ENCODE measurements around the gene FBXO10.

FBXO10 gene, protein sequence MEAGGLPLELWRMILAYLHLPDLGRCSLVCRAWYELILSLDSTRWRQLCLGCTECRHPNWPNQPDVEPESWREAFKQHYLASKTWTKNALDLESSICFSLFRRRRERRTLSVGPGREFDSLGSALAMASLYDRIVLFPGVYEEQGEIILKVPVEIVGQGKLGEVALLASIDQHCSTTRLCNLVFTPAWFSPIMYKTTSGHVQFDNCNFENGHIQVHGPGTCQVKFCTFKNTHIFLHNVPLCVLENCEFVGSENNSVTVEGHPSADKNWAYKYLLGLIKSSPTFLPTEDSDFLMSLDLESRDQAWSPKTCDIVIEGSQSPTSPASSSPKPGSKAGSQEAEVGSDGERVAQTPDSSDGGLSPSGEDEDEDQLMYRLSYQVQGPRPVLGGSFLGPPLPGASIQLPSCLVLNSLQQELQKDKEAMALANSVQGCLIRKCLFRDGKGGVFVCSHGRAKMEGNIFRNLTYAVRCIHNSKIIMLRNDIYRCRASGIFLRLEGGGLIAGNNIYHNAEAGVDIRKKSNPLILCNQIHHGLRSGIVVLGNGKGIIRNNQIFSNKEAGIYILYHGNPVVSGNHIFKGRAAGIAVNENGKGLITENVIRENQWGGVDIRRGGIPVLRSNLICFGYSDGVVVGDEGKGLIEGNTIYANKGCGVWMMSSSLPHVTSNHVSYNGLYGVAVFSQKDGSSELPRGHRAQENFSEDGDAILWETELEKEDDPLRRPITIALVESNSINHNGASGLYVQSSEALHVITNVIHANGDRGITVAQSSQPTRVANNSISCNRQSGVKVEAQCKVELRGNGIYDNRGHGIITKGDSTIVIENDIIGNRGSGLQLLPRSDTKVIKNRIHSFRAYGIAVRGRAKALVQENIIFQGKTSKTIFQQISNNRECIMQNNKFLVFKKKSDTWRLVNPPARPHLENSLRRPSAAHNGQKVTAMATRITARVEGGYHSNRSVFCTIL

DNA sequence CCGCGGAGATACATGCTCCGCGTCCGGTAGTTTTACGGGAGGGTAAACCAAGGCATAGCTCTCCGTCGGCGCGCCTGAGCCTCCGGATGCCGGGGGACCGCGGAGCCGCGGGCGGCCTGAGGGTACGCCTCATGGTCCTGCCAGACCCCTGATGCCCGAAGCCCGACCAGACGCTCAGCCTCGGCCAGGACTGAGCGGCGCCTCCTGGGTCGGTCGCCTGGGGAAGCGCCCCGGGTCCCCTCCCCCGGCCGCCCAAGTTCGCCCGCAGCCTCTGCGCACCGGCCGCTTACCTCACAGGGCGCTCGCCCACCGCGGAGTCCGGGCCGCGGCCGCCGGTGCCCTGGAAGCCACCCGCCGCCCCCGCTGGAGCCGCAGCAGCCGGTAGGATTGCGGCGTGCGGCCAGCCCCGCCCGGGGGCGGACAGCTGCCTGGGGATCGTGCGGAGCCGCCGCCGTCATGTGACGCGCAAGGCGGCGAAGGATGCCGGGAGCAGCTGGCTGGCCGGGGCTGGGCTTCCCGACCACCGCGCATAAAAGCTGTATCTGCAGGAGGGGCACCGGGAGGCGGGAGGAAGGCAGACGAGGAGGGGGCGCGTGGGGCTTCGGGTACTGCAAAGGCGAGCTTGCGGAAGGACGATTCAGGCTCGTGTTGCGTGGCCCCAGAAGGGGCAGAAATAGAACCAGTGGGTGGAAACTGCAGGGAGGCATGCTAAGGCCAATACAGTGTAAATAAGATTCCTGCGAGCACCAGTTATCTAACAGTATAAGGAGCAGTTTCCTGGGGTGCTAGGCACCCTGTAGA is at the start of gene FBXO10:
TSS of gene FBXO10 (minus strand) at position 460 of the 801 bp plus-strand sequence. CDS start 34,612 bp downstream, outside the sequence.
- peak; percentile 56 for ATAC-seq (replicated peaks; ENCODE audit: extremely low read depth, poor library complexity, severe bottlenecking)
- no peak for DNase-seq (ENCODE audit: low spot score in 2 of 2)
- Mint-ChIP-seq H3K27ac (ENCODE audit: low read depth) (peak within 1 kb of the TSS; percentile 29), H3K4me3 (peak within 1 kb of the TSS; percentile 78), H3K36me3 (ENCODE audit: insufficient read depth) (peaks cover 7% of the 10 kb centered on the region), H3K27me3 (no peaks in the 10 kb centered on the region), H3K9me3 (no peaks in the 10 kb centered on the region), H3K4me1 (peaks cover 18% of the 10 kb centered on the region)

DNA sequence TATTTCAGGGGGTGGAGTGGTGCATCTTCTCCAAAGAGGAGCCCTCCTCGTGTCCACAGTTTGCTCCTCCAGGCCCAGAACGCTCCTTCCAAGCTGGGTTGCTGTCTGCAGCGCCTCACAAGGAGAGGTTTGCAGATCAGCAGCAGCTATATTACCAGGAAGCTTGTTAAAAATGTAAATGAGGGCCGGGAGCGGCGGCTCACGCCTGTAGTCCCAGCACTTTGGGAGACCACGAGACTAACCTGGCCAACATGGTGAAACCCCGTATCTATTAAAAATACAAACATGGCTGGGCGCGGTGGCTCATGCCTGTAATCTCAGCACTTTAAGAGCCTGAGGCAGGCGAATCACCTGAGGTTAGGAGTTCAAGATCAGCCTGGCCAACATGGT is 49.6 kb upstream of the FBXO10 start:
- Mint-ChIP-seq H3K27ac (ENCODE audit: low read depth) (no peak overlapping the region), H3K9me3 (no peaks in the 10 kb centered on the region), H3K27me3 (no peaks in the 10 kb centered on the region), H3K4me1 (no peaks in the 10 kb centered on the region), H3K36me3 (ENCODE audit: insufficient read depth) (no peaks in the 10 kb centered on the region), H3K4me3 (no peak overlapping the region)
- ATAC-seq (replicated peaks; ENCODE audit: extremely low read depth, poor library complexity, severe bottlenecking), result no peak
- no peak for DNase-seq (ENCODE audit: low spot score in 2 of 2)

DNA sequence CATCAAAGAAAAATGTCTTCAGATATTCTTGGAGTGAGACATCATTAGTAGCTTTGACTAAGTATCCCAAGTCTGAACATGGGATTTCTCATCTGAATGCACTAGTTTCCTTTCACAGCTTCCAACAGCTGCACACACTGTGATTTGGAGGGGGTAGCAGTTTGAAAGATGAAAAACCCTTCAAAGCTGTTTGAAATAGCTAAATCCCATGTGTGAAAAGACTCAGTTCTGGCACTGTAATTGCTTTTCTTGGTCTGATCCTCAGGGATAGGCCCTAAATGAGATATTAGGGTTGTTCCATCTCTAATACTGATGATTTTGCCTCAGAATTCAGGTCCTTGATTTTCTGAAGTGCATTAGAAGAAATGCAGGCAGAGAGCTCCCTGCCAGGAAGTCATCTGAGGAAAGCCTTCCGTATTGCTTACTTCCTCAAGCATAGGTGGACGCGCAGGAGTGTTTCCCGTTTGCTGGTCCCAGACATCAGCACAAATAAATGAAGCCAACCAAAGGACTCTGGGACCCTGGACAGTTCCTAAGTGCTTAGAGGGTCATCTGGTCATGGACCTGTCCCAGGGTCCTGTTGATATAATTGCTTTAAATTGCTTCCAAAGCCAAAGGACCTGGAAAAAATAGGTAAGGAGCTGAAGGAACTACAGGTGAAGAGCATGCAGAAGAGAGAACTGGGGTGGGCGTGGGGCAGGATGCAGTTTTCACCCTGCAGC is 49.0 kb upstream of the FBXO10 start:
- H3K9me3 Mint-ChIP-seq, result no peaks in the 10 kb centered on the region
- ATAC-seq (replicated peaks; ENCODE audit: extremely low read depth, poor library complexity, severe bottlenecking), result no peak
- no peak overlapping the region for H3K27ac Mint-ChIP-seq (ENCODE audit: low read depth)
- no peaks in the 10 kb centered on the region for H3K36me3 Mint-ChIP-seq (ENCODE audit: insufficient read depth)
- H3K4me1 Mint-ChIP-seq, result no peaks in the 10 kb centered on the region
- H3K4me3 Mint-ChIP-seq, result no peak overlapping the region
- no peak for DNase-seq (ENCODE audit: low spot score in 2 of 2)
- no peaks in the 10 kb centered on the region for H3K27me3 Mint-ChIP-seq

DNA sequence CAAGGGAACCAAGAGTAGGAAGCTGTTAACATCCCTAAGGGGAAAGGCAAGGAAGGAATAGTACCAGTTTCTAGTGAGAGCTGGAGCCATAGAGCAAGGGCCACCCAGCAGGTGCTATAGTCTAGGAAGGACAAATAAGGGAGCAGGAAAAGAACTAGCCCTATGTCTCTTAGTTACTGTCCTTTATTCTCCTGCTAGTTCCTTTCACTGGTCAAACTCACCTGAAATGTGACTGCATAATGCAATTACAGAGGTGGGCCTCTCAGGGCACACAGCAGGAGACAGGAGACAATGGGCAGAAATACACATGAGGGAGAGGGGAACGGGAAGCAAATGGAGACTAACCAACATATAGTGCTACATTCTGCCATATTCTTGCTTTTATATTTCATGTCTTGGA is 47.9 kb upstream of the FBXO10 start:
- Mint-ChIP-seq H3K36me3 (ENCODE audit: insufficient read depth) (no peaks in the 10 kb centered on the region), H3K27ac (ENCODE audit: low read depth) (no peak overlapping the region), H3K27me3 (no peaks in the 10 kb centered on the region), H3K4me1 (no peaks in the 10 kb centered on the region), H3K9me3 (no peaks in the 10 kb centered on the region), H3K4me3 (no peak overlapping the region)
- no peak for ATAC-seq (replicated peaks; ENCODE audit: extremely low read depth, poor library complexity, severe bottlenecking)
- no peak for DNase-seq (ENCODE audit: low spot score in 2 of 2)

DNA sequence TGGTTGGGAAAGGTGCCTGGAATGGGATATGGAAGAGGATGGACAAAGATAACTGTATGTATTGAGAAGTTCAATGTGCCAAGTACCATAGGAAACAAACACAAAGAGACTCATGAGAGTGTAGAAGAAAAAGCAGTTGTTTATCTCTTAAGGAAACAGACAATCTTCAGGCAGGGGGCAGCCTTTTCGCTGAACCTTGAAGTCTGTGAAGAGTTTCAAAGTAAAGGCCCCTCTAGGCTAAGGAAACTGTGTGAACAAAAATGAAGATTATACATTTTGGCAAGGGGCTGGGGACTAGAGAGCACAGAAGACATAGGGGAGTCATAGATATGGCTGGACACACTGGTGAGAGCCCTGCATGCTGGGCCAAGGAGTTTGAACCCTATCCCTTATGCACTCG is 47.1 kb upstream of the FBXO10 start:
- DNase-seq (ENCODE audit: low spot score in 2 of 2), result no peak
- no peaks in the 10 kb centered on the region for H3K27me3 Mint-ChIP-seq
- H3K4me3 Mint-ChIP-seq, result no peak overlapping the region
- H3K9me3 Mint-ChIP-seq, result no peaks in the 10 kb centered on the region
- H3K27ac Mint-ChIP-seq (ENCODE audit: low read depth), result no peak overlapping the region
- no peaks in the 10 kb centered on the region for H3K4me1 Mint-ChIP-seq
- ATAC-seq (replicated peaks; ENCODE audit: extremely low read depth, poor library complexity, severe bottlenecking), result no peak
- H3K36me3 Mint-ChIP-seq (ENCODE audit: insufficient read depth), result no peaks in the 10 kb centered on the region

DNA sequence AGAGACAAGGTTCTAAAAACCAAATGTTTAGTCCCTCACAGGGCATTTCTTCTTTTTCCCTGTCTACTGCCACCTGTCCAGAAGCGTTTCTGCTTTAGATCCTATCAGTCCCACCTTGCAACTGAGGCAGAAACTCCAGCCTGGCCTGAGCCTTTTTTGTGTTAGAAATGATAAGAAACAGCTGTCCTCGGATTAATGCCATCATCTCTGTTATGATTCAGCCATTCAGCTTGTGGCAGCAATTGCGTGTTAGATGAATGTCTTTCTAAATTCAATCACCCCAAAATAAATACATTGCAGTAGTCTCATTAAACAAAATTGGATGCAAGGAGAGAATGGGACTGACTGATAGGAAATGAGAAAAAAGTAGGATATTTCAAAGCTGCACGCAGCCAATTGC is 46.3 kb upstream of the FBXO10 start:
- ATAC-seq (replicated peaks; ENCODE audit: extremely low read depth, poor library complexity, severe bottlenecking) (no peak), DNase-seq (ENCODE audit: low spot score in 2 of 2) (no peak)
- Mint-ChIP-seq H3K36me3 (ENCODE audit: insufficient read depth) (no peaks in the 10 kb centered on the region), H3K4me3 (no peak overlapping the region), H3K4me1 (no peaks in the 10 kb centered on the region), H3K9me3 (no peaks in the 10 kb centered on the region), H3K27ac (ENCODE audit: low read depth) (no peak overlapping the region), H3K27me3 (no peaks in the 10 kb centered on the region)

DNA sequence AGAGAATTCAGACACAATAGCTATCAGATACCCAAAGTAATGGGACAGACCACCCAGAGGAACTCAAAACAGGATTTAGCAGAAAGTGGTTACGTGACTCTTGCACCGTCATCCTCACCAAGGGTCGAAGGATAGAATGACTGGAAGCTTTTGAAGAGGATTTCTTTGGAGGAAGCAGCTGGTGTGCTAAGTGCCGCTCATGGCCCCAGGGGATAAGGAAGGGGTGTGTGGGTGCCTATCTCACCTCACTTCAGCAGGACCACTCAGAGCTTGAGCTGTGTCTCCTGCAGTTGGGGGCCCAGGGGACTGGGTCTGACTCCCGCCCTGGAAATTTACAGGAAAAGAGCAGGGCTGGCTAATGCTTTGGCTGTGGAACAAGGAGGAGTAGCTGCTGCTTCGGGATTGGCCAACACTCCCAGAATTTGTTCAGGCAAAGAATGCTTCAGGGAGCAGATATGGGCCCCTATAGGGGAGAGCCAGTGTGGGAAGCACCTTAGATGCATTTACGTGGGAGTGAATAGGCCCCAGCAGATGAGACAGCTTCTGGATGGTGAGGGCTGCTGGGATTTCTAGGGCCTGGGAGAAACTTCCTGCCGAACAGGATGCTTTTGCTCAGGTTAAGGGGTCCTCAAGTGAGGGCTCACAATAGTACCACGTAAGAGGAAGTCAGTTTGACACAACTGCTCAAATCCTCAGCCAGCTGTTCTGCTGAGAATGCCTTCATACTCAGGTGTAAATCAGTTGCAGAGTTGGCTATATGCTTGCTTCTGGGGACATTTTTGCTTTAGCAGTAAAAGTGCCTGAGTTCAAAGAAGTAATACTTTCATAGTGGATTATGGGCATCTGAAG is 45.3 kb upstream of the FBXO10 start:
- Mint-ChIP-seq H3K27ac (ENCODE audit: low read depth) (no peak overlapping the region), H3K4me1 (no peaks in the 10 kb centered on the region), H3K9me3 (no peaks in the 10 kb centered on the region), H3K27me3 (no peaks in the 10 kb centered on the region), H3K36me3 (ENCODE audit: insufficient read depth) (no peaks in the 10 kb centered on the region), H3K4me3 (no peak overlapping the region)
- DNase-seq (ENCODE audit: low spot score in 2 of 2) (no peak), ATAC-seq (replicated peaks; ENCODE audit: extremely low read depth, poor library complexity, severe bottlenecking) (no peak)

DNA sequence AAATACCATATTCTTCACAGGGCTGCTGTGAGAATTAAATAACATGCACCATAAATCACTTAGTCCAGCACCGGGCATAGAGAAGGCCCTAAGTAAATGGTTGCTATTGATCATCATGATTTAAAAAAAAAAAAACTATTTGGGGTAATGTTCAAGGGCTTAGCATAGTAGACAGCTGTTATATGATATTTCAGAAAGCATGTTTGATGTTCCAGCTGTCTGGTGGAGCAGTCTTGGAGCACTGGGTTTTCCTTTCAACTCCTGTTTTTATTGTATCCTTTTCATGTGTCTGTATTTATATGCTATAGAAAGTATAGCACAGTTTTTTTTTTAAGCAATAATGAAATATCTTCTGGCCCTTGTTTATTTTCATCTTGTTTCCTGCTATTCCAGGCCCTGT is 44.2 kb upstream of the FBXO10 start:
- no peak overlapping the region for H3K27ac Mint-ChIP-seq (ENCODE audit: low read depth)
- no peaks in the 10 kb centered on the region for H3K36me3 Mint-ChIP-seq (ENCODE audit: insufficient read depth)
- H3K27me3 Mint-ChIP-seq, result no peaks in the 10 kb centered on the region
- H3K4me1 Mint-ChIP-seq, result no peaks in the 10 kb centered on the region
- DNase-seq (ENCODE audit: low spot score in 2 of 2) (no peak), ATAC-seq (replicated peaks; ENCODE audit: extremely low read depth, poor library complexity, severe bottlenecking) (no peak)
- H3K9me3 Mint-ChIP-seq, result no peaks in the 10 kb centered on the region
- no peak overlapping the region for H3K4me3 Mint-ChIP-seq

DNA sequence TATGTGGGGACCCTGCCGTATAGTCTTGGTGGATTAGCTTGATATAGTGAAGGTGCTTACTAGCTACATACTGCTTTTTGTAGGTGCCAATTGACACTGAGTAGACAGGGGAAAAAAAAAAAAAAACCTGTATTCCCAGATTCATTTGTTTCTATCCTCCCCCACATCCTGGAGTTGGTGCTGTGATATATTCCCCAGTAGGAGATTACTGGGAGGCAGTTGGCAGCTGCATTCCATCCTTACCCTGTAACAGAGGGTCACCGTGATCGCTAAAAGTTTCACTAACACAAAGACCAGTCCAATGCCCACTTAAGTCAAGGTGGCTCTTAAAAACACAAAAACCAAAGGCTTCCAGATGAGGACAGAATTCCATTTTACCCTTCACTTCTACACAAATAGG is 43.6 kb upstream of the FBXO10 start:
- H3K9me3 Mint-ChIP-seq, result no peaks in the 10 kb centered on the region
- no peak overlapping the region for H3K27ac Mint-ChIP-seq (ENCODE audit: low read depth)
- H3K27me3 Mint-ChIP-seq, result no peaks in the 10 kb centered on the region
- ATAC-seq (replicated peaks; ENCODE audit: extremely low read depth, poor library complexity, severe bottlenecking) (no peak), DNase-seq (ENCODE audit: low spot score in 2 of 2) (no peak)
- no peak overlapping the region for H3K4me3 Mint-ChIP-seq
- no peaks in the 10 kb centered on the region for H3K4me1 Mint-ChIP-seq
- no peaks in the 10 kb centered on the region for H3K36me3 Mint-ChIP-seq (ENCODE audit: insufficient read depth)

DNA sequence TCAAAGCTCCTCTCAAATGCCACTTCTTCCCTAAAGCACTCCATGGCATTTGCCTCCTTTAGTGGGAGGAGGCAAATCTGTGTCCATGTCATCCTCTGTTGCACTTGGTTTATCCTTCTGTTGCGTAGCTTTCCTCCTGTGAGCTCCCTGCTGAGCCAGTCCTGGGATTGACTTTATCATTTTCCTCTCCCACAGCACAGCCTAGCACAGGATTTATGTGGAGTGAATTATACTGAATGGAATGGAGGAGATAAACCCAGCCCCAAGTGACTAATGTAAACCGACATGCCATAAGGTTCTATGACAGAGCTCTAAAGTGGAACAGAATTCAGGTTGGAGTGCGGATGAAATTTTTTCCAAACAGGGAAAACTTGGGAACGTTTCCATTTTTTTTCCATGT is 42.6 kb upstream of the FBXO10 start:
- no peak overlapping the region for H3K27ac Mint-ChIP-seq (ENCODE audit: low read depth)
- no peak overlapping the region for H3K4me3 Mint-ChIP-seq
- no peaks in the 10 kb centered on the region for H3K9me3 Mint-ChIP-seq
- DNase-seq (ENCODE audit: low spot score in 2 of 2) (no peak), ATAC-seq (replicated peaks; ENCODE audit: extremely low read depth, poor library complexity, severe bottlenecking) (no peak)
- H3K27me3 Mint-ChIP-seq, result peaks cover 6% of the 10 kb centered on the region
- no peaks in the 10 kb centered on the region for H3K36me3 Mint-ChIP-seq (ENCODE audit: insufficient read depth)
- no peaks in the 10 kb centered on the region for H3K4me1 Mint-ChIP-seq

DNA sequence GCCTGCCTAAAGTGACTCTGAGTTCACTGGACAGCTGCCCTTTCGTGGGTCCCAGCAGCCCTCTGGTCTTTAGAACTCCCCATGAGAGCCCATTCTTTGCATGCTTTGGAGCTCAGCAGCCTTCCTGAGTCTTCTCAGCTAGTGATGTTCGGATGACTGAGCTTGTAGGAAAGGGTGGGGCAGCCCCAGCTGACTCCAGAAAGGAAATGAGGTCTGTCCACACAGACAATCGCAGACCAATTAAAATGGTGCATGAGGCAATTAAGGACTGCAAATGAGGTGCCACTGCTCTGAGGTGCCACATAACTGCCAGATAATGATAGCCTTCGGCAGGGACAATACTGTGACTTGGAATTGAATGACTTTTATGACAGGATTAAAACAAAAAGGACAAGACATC is 41.7 kb upstream of the FBXO10 start:
- no peak overlapping the region for H3K27ac Mint-ChIP-seq (ENCODE audit: low read depth)

More for the DNA sequence above, 41.7 kb upstream of the FBXO10 start:
- DNase-seq (ENCODE audit: low spot score in 2 of 2) (no peak), ATAC-seq (replicated peaks; ENCODE audit: extremely low read depth, poor library complexity, severe bottlenecking) (no peak)
- Mint-ChIP-seq H3K36me3 (ENCODE audit: insufficient read depth) (no peaks in the 10 kb centered on the region), H3K27me3 (peaks cover 9% of the 10 kb centered on the region), H3K4me1 (no peaks in the 10 kb centered on the region), H3K4me3 (no peak overlapping the region), H3K9me3 (no peaks in the 10 kb centered on the region)

Measured in central memory CD8-positive, alpha-beta T cell (primary cell).